Activated CD4-positive, alpha-beta T cell treated with anti-CD3 and anti-CD28 coated beads, Interleukin-2, amount 10 ng/mL, durations not matched to agents 7 days and 5 days (primary cell): ENCODE measurements around the gene CUX1. TPM values are rescaled to one million over a fixed set of nuclear protein-coding genes. Genes with fewer than 3 reads are reported as not detected.
"Not testable (repeated sequence)": the region's sequence is repeated elsewhere in the genome, so short reads cannot be mapped to it uniquely, and the experiment has no call there.

Experiments used
- CTCF ChIA-PET: fragments of 350-600 bp; sonication (Branson Sonifier 250); formaldehyde crosslinking; loops from one replicate; lab custom pipeline; 2021; ENCODE audit warnings: antibody characterized with exemption; lab: Charles Lee
- POLR2A ChIA-PET: fragments of 350-600 bp; sonication (Branson Sonifier 250); formaldehyde crosslinking; loops from one replicate; lab custom pipeline; 2021; ENCODE audit warnings: antibody characterized with exemption; lab: Charles Lee
- DNase-seq: peaks from one replicate; pipeline ENCODE4 v3.0.0-alpha.2; 2020
- H3K27ac Mint-ChIP-seq: one replicate; pipeline ENCODE4 v1.8.0; 2021; ENCODE audit warnings: mild to moderate bottlenecking, moderate library complexity, mixed read lengths
- H3K27me3 Mint-ChIP-seq: one replicate; pipeline ENCODE4 v1.8.0; 2021; ENCODE audit warnings: mixed read lengths
- H3K36me3 Mint-ChIP-seq: one replicate; pipeline ENCODE4 v1.8.0; 2021; ENCODE audit warnings: low read depth, mixed read lengths
- H3K4me1 Mint-ChIP-seq: one replicate; pipeline ENCODE4 v1.8.0; 2021; ENCODE audit warnings: mixed read lengths
- H3K4me3 Mint-ChIP-seq: one replicate; pipeline ENCODE4 v1.8.0; 2021; ENCODE audit warnings: mild to moderate bottlenecking, moderate library complexity, mixed read lengths
- H3K9me3 Mint-ChIP-seq: one replicate; pipeline ENCODE4 v1.8.0; 2021; ENCODE audit warnings: mixed read lengths
- total RNA-seq, 2 experiments: library from RNA; stranded (reverse); gene quantifications; one replicate each; pipeline ENCODE4 v1.2.3, GENCODE V29; 2021

Gene CUX1
- total RNA-seq, 2 experiments from 2014 or later, result 27.8 to 34.7 TPM

DNA sequence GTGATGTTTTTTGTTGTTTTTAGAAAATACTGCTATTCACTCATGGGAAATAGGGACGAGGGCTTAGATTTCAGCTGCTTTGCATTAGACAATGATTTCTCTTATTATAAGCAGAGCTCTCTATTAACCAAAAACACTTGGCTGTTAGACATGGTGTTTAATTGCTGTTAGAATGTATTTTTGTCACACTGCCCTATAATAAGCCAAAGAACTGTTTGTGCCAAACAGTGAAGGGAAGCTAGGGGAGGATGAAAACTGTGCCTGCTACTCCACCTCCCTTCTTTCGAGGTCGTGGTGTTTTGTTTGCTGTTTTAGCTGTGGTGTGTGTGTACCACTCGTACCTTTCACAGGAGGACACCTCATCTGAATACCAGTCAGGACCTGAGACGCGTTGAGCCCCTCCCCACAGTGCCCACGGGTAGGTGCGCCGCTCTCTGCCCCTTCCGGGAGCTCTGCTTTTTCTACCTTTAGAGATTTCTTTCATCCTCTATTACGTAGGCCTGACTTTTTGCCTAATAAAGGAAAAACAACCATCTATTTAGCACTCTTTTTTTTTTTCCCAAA, 57.9 kb downstream of the CUX1 start:
- Mint-ChIP-seq H3K4me1 (peaks cover 4% of the 10 kb centered on the region), H3K36me3 (no peaks in the 10 kb centered on the region), H3K27ac (no peak overlapping the region), H3K27me3 (no peaks in the 10 kb centered on the region), H3K4me3 (no peak overlapping the region), H3K9me3 (no peaks in the 10 kb centered on the region)
- ChIA-PET CTCF (interaction anchor here (0.6 to 1.1 kb wide), 2 partner anchors 8 to 551 kb away, joined by 3 to 4 read pairs; no protein-coding TSS in a partner anchor), POLR2A (no interaction called here)
- no peak for DNase-seq

DNA sequence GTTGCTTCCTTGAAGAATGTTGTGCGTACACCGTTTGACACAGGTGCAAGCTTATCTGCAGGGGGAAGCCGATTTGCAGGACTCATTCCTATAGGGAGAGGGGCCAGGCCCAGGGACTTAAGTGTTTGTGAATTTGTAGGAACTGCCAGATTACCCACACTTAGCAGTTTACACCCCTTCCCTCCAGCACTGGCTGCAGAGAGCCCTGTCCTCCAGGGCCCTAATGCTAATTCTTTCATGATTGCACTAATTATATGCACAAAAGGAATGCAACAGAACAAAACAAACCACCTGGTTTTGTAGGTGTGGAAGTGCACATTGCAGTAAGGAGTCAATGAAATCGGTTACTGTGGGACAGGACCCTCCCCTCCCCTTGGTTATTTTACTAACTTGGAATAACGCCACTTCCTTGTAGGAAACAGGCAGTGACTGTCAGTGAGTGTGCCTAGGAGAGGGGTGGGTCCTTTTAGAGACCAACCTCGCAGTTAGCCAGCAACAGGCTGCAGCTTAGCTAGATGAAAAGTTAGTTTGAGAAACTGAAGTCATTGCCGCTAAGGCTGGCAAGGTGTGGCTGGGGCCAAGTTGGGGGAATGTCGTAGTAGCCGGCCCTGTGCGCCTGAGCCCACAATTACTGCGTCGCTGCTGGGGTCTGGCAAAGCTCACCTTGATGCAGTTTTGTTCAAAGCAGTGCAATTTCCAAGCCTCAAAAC, 60.6 kb downstream of the CUX1 start:
- POLR2A ChIA-PET, result no interaction called here
- H3K36me3 Mint-ChIP-seq, result no peaks in the 10 kb centered on the region
- CTCF ChIA-PET, result no interaction called here
- DNase-seq, result no peak
- peaks cover 6% of the 10 kb centered on the region for H3K4me1 Mint-ChIP-seq
- H3K4me3 Mint-ChIP-seq, result no peak overlapping the region
- no peaks in the 10 kb centered on the region for H3K9me3 Mint-ChIP-seq
- no peak overlapping the region for H3K27ac Mint-ChIP-seq
- no peaks in the 10 kb centered on the region for H3K27me3 Mint-ChIP-seq

DNA sequence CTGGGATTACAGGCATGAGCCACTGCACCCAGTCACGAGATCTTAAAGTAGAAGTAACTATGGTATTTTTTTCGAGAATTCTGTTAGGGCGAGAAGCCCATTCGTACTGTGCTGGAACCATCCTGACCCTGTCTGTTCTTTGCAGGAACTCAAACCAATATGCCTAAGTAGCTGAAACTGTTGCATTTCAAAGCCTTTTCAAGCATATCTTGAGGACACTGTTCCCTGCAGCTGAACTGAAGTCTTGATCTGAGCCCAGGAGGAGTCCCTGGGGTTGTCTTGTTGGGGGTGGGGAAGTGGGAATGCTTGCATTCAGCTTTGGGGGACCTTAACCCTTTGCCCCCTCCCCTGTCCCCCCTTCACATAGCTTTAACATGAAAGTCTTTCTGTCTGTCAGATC, 61.5 kb downstream of the CUX1 start:
- Mint-ChIP-seq H3K4me3 (no peak overlapping the region), H3K36me3 (no peaks in the 10 kb centered on the region), H3K4me1 (peaks cover 6% of the 10 kb centered on the region), H3K9me3 (no peaks in the 10 kb centered on the region), H3K27ac (no peak overlapping the region), H3K27me3 (no peaks in the 10 kb centered on the region)
- DNase-seq, result no peak
- CTCF ChIA-PET, result interaction anchor here (0.8 kb wide), 1 partner anchor 9 kb away, joined by 4 read pairs; no protein-coding TSS in a partner anchor
- POLR2A ChIA-PET, result no interaction called here

DNA sequence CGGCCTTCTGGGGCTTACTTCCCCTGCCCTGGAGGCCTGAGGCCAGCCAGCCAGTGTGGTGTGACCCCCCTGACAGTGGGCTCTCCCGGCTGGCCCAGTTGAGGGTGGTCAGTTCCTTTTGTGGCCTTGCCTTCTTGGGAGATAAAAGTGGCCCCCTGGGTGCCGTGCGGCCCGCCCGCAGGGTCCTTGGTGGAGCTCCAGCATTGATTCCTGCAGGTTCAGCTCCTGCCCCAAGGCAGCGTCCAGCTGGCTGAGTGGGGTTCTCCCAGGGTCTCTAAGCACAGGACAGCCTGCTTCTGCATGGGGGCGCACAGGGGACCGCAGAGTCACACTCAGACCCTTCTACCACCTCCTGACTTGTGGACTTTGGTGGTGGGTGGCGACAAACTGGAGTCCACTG, 62.1 kb downstream of the CUX1 start:
- no peaks in the 10 kb centered on the region for H3K36me3 Mint-ChIP-seq
- H3K4me3 Mint-ChIP-seq, result no peak overlapping the region
- H3K4me1 Mint-ChIP-seq, result peaks cover 13% of the 10 kb centered on the region
- H3K27me3 Mint-ChIP-seq, result no peaks in the 10 kb centered on the region
- ChIA-PET CTCF (interaction anchor here (0.8 to 1.8 kb wide), 2 partner anchors 10 to 16 kb away, joined by 4 read pairs; no protein-coding TSS in a partner anchor), POLR2A (no interaction called here)
- DNase-seq, result no peak
- H3K9me3 Mint-ChIP-seq, result no peaks in the 10 kb centered on the region
- H3K27ac Mint-ChIP-seq, result no peak overlapping the region

DNA sequence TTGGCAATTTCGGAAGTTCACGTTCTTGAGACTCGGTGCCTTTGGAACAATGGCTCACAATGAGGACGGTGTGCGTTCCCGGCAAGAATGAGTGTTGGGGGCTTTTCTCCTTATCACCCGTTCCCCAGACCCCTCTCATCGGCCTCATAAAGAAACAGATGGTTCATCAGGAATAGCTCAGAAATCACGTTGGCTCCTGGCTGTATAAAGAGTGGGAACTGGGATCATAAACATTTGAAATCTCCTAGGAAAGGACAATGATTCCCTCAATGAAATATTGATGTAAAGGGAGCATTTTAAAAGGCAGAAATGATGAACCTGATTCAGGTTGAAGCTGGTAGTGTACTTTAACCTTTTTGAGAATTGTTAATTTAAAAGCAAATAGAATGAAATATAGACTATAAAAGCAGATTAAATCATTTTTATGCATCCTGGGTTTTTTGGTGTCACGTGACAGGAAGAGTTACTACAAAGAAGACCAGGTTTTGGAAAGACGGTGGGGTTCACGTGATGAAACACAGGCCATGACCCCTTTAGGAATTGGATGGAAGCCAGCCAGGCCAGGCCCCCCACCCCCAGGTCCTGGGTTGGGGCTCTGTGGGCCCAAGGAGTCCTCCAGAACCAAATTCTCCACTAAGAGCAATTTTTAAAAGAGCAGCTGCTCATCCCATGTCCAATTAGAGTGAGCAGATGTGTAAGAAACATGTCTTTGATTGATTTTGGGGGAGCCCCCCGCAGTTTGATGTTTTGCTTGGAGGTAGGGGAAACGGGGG, 63.0 kb downstream of the CUX1 start:
- Mint-ChIP-seq H3K27ac (no peak overlapping the region), H3K9me3 (no peaks in the 10 kb centered on the region), H3K4me1 (peaks cover 21% of the 10 kb centered on the region), H3K36me3 (no peaks in the 10 kb centered on the region), H3K27me3 (no peaks in the 10 kb centered on the region), H3K4me3 (no peak overlapping the region)
- CTCF ChIA-PET, result interaction anchor here (1.8 kb wide), 1 partner anchor 16 kb away, joined by 4 read pairs; no protein-coding TSS in a partner anchor
- DNase-seq, result no peak
- POLR2A ChIA-PET, result no interaction called here

DNA sequence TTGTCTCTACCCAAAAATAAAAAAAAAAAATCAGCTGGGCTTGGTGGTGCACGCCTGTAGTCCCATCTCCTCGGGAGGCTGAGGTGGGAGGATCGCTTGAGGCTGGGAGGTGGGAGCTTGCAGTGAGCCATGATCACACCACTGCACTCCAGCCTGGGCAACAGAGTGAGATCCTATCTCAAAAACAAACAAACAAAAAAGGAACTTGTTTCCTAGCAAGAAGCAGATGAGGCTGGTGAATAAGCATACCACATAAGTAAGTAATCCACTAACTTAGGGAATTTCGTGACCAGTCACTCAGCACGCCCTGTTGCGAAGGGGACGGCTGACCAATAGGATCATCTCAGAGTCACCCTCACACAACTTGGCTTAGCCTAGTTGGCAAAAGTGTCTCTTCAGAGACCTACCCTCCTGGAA, 64.6 kb downstream of the CUX1 start:
- Mint-ChIP-seq H3K9me3 (no peaks in the 10 kb centered on the region), H3K36me3 (no peaks in the 10 kb centered on the region), H3K4me3 (no peak overlapping the region), H3K4me1 (peaks cover 26% of the 10 kb centered on the region), H3K27me3 (no peaks in the 10 kb centered on the region), H3K27ac (peak overlapping the region; percentile 31)
- POLR2A ChIA-PET, result no interaction called here
- no peak for DNase-seq
- CTCF ChIA-PET, result interaction anchor here (0.6 kb wide), 1 partner anchor 377 kb away, joined by 4 read pairs; no protein-coding TSS in a partner anchor

DNA sequence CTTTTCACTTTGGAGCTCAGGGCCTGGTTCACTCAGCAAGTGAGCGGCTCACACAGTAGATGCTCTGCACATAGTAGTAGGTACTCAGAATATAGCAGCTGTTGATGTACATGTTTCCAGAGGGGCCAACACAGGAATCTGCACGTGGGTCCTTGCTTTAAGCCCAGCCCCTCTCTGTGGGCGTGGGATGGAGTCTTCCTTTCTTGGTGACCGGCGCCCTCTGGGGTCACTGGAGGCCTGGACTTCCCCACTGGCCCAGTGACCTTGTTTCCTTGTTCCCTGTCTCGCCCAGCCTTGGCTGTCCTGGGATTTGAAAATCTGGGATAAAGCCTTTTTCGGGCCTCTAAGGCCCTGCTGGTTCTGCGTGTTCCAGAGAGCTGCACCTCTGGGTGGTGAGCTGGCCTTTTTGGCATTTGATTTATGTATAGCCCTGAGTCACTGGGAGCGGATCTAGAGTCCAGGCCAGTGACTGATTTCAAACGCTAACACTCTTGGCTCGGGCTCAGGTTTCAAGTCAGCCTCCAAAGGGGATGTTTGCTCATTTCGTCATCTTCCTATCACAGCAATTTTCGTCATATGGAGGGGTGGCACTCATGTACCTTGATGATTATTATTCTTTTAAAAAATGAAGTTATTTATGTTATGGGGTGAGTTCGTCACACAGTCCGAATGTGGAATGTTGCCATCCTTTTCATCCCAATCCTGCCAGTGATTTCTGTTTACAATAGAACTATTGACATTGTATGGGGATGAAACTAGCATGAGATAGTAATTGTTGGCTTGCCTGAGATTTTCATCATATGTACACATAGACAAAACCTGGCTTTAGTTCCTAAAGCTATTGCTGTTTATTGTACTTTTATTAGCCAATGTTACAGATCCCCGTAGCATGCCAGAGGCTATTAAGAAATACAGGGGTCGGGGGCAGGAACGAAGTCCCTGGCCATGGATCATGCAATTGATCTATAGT, 65.5 kb downstream of the CUX1 start:
- no peaks in the 10 kb centered on the region for H3K27me3 Mint-ChIP-seq
- POLR2A ChIA-PET, result no interaction called here
- CTCF ChIA-PET, result interaction anchor here (1.0 to 1.5 kb wide), 2 partner anchors 8 to 57 kb away, joined by 3 to 4 read pairs; no protein-coding TSS in a partner anchor

DNA sequence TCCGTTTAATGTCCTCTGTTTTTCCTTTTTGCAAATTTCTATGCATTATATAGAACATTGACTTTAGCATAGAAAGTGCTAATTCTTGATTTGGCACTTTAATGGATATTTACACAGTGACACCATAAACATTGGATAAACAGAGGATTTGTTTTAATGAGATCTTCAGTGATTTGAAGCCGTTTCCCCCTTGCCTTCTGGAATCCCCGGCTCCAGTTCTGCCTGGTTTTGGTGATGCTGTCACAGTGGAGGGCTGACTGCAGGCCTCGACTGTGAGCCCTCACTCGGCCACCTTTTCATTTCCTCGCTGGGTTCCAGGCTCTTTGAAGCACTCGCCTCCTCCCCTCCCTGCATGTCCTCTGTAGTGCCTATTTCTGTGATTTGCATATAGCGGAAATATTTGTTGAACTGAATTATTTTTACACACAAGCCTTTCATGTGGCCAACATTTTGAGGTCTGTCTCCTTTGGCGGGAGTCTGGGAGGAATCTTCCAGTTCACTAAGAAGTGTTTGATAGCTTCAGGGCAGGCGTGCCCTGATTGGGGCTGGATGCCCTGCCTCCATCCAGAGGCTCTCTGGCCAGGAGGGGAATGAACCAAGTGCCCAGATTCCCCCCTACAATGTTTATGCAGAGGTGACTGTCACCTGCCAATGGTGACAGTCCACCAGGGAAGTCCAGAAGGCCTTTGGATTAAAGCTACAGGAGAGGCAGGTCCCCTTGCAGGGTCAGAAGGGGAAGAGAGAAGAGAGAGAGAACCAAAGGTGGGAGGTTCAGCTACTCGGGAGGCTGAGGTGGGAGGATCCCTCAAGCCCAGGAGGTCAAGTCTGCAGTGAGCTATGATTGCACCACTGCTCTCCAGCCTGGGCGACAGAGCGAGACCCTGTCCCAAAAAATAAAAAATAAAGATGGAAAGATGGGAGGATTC, 67.5 kb downstream of the CUX1 start:
- Mint-ChIP-seq H3K27me3 (no peaks in the 10 kb centered on the region), H3K27ac (peak overlapping the region; percentile 63), H3K4me3 (peak overlapping the region; percentile 5), H3K36me3 (no peaks in the 10 kb centered on the region), H3K9me3 (no peaks in the 10 kb centered on the region), H3K4me1 (peaks cover 26% of the 10 kb centered on the region)
- DNase-seq, result peak; percentile 47
- ChIA-PET POLR2A (no interaction called here), CTCF (interaction anchor here (0.6 kb wide), 2 partner anchors 8 to 123 kb away, joined by 3 to 4 read pairs; no protein-coding TSS in a partner anchor)

More for the DNA sequence above, 65.5 kb downstream of the CUX1 start:
- DNase-seq, result no peak
- H3K27ac Mint-ChIP-seq, result no peak overlapping the region
- no peaks in the 10 kb centered on the region for H3K36me3 Mint-ChIP-seq
- H3K9me3 Mint-ChIP-seq, result no peaks in the 10 kb centered on the region
- peaks cover 26% of the 10 kb centered on the region for H3K4me1 Mint-ChIP-seq
- H3K4me3 Mint-ChIP-seq, result no peak overlapping the region

DNA sequence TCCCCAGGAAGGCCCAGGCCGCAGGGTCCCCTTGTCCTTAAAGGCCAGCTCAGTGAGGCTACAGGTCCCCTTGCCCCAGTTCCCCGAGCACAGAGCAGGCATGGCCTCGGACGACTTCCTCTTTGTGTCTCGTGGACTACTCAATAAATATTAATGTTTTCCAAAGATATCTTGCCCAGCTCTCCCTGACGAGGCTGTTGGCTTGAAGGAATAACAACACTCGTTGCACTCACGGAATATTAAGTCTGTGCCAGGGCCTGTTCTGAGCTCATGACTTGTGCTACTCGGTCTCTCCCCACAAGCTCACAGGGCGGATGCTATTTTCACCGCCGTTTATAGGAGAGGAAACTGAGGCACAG, 68.2 kb downstream of the CUX1 start:
- POLR2A ChIA-PET, result no interaction called here
- no peak for DNase-seq
- H3K4me1 Mint-ChIP-seq, result peaks cover 20% of the 10 kb centered on the region
- no peaks in the 10 kb centered on the region for H3K9me3 Mint-ChIP-seq
- CTCF ChIA-PET, result interaction anchor here (0.6 kb wide), 1 partner anchor 124 kb away, joined by 4 read pairs; no protein-coding TSS in a partner anchor
- H3K27ac Mint-ChIP-seq, result no peak overlapping the region
- no peaks in the 10 kb centered on the region for H3K27me3 Mint-ChIP-seq
- H3K4me3 Mint-ChIP-seq, result no peak overlapping the region
- no peaks in the 10 kb centered on the region for H3K36me3 Mint-ChIP-seq

DNA sequence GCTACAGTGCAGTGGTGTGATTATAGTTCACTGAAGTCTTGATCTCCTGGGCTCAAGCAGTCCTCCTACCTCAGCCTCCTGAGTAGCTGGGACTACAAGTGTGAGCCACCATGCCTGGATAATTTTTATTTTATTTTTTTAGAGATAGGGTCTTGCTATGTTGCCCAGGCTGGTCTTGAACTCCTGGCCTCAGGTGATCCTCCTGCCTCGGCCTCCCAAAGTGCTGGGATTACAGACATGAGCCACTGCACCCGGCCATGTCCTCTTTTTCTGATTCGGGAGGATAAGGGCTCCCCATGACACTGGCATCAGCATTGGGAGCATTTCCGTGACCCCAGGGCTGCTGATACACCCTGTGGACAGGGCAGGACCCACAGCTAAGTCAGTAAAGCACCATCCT, 69.9 kb downstream of the CUX1 start:
- H3K27me3 Mint-ChIP-seq, H3K36me3 Mint-ChIP-seq, DNase-seq, H3K27ac Mint-ChIP-seq, POLR2A ChIA-PET, H3K9me3 Mint-ChIP-seq, H3K4me3 Mint-ChIP-seq: not testable (repeated sequence)
- peaks cover 20% of the 10 kb centered on the region for H3K4me1 Mint-ChIP-seq
- CTCF ChIA-PET, result interaction anchor here (0.6 to 0.7 kb wide), 3 partner anchors 28 to 498 kb away, joined by 3 read pairs; no protein-coding TSS in a partner anchor

DNA sequence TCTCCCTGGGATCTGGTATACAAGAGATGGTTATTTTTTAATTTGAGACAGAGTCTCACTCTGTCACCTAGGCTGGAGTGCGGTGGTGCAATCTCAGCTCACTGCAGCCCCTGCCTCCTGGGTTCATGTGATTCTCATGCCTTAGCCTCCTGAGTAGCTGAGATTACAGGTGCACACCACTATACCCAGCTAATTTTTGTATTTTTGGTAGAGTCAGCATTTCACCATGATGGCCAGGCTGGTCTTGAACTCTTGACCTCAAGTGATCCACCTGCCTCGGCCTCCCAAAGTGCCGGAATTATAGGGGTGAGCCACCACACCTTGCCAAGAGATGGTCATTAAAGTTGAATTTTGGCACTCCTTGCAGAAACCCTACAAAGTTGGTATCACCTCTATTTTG, 71.1 kb downstream of the CUX1 start:
- H3K4me3 Mint-ChIP-seq, H3K27ac Mint-ChIP-seq, H3K27me3 Mint-ChIP-seq, POLR2A ChIA-PET, DNase-seq, H3K36me3 Mint-ChIP-seq, H3K9me3 Mint-ChIP-seq: not testable (repeated sequence)
- H3K4me1 Mint-ChIP-seq, result peaks cover 20% of the 10 kb centered on the region
- CTCF ChIA-PET, result interaction anchor here (0.6 kb wide), 1 partner anchor 126 kb away, joined by 3 read pairs; no protein-coding TSS in a partner anchor
